Stimulated activated CD8-positive, alpha-beta memory T cell treated with anti-CD3 and anti-CD28 coated beads, Interleukin-15, amount 100 ng/mL, for 24 hours (primary cell): ENCODE results near the gene IMMP2L.

Experiments
- DNase-seq: peaks from one replicate; pipeline ENCODE4 v3.0.0-alpha.2; 2020; ENCODE audit warnings: low read depth

IMMP2L gene

GRCh38 chr7:111029141-111029572, 533.1 kb downstream of the IMMP2L start:
- no peak for DNase-seq

DNA sequence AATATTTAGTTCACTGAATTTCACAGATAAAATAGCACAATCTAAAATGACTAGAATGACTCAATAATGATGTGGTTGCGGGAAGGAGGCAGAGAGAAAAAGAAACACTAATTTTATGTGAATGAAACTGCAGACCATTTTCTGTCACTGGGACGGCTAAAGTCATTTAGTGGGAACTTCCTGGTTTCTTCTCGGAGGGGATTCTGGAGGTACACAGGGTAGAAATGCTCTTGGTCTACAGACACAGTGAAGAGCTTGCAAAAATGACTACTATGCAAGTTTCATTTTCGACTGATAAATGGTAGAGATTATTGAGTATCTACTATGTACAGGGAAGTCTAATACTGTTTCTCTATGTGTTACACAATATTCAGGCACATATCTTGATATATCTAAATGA, 534.9 kb downstream of the IMMP2L start:
- no peak for DNase-seq

- no peak for DNase-seq
These were observed 535.5 kb downstream of the IMMP2L start for GRCh38 chr7:111026806-111027205.

DNA sequence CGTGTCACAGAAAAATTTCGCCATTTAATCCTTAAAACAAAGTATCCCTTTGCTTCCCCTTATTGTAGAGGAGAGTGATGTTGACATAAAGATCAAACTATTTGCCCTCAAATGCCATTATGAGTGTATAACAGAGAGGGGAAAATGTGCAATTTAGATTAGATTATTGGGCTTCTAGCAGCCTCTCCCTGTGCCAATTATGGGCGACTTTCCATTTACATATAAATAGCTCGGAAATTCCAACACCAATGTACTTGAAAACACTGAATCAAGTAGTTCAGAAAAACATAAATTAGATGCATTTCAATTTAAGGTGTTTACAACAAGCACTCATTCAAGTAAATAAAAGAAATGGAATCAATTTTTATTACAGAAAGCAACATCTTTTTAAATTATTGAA, 535.9 kb downstream of the IMMP2L start:
- no peak for DNase-seq

DNA sequence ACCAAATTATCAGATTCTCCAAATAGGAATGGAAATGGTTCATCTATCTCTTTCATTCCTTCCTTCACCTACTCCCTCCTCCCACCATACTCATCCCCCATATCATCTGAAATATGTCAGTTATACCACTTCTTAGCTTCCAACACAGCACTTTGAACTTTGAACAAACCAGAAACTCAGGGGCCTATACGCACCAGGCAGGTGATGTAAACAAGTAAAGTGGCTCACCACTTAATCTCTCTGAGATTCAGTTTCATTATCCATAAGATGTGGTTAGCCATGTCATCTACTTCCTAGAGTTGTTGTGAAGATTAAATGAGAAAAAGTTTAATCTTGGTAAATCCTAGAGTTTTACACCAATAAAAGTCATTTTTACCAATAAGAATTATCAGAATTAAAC, 537.3 kb downstream of the IMMP2L start:
- DNase-seq, result no peak

DNA sequence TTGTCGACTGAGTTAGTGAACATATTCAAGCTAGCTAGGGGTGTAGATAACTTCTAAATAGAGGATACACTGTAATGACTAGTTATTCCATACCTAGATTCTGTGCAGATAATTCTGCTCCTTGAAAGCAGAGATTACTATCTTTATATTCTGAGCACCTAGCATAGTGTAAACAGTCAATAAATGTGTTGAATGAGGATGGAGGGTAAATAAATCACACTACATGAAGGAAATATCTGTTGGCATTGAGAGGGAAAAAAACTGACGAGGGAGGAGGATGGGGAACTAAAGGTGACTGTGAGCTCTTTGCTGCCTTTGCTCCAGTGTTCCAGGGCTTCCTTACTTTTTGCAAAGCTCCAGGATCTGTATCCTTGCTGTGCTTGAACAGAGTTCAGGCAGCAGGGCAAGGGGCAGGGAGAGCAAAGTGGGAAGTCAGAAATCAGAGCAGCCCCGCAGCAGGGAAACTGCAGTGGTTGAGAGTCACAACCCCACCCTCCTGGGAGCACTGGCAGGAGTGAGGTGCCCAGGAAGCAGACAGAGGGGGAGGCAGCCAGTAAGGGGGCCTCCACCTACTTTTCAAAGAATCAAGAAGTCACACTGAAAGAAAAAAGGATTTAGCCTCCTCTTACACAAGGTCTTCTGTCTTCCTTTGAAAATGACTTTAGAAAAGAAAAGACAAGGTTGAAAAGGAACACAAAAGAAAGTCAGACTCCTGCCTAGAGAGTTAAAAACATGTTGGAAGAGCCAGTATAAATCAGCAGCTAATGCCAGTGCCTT, 543.1 kb downstream of the IMMP2L start:
- DNase-seq, result no peak

DNA sequence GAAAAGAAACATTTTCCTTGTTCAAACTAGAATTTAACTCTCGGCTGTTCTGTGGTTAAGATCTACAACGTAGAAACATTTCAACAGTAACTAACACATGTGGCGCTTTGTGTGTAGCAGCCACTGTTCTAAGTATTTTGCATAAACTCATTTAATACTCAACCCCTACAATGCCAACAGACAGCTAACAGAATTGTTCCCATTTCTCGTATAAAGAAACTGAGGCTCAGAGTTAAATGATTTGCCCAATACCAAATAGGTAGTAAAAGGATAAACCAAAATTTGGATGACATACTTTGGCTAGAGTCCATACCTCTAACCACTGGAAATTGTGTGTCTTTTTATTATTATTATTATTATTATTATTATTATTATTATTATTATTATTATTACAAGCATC, 543.8 kb downstream of the IMMP2L start:
- DNase-seq, result no peak

DNA sequence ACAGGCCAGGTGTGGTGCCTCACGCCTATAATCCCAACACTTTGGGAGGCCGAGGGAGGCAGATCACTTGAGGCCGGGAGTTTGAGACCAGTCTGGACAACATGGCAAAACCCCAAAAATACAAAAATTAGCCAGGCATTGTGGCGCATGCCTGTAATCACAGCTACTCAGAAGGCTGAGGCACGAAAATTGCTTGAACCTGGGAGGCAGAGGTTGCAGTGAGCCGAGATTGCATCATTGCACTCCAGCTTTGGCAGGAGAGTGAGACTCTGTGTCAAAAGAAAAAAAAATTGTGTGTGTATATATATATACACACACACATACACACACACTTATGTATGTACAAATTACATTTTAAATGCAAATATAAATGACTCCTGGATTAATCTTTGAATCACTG, 548.2 kb downstream of the IMMP2L start:
- no peak for DNase-seq

GRCh38 chr7:111012799-111013675, 549.3 kb downstream of the IMMP2L start:
- DNase-seq, result no peak

- no peak for DNase-seq
These were observed 550.1 kb downstream of the IMMP2L start for GRCh38 chr7:111012149-111012548.

DNA sequence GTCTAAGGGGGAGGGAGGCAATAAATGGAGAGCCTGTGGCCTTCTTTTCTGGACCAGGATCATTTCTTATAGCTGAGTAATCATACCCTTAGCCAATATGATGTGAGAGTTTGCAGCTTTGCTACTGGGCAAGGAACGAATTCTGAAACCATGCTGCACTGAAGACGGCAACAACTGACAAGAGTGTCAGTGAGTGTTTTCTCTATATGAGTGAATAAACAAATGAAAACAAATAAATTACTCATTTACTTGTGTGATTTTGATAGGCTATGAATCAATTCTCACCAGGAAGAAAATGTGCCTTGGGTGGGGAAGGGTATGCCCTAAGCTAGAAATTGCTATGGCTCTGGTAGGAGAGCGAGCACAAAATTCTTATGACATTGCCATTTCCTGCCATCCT, 550.8 kb downstream of the IMMP2L start:
- no peak for DNase-seq

DNA sequence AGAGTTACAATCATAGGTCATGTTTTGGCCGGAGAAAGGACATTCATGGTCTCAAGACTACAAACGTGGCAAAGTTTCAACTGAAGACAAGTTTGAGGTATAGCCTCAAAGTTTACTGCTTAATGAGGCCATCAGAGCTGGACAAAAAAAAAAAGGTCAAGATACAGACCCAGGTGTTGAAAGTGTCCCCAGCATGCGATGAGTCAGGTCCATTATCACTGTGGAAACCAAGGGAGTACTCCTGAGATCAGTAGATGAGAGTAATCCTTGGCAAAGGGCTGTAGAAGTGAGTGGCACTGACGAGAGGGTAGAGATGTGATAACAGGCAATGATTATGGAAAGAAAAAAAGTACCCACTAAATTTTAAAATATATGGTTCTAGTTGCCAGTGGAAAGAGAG, 551.5 kb downstream of the IMMP2L start:
- no peak for DNase-seq

DNA sequence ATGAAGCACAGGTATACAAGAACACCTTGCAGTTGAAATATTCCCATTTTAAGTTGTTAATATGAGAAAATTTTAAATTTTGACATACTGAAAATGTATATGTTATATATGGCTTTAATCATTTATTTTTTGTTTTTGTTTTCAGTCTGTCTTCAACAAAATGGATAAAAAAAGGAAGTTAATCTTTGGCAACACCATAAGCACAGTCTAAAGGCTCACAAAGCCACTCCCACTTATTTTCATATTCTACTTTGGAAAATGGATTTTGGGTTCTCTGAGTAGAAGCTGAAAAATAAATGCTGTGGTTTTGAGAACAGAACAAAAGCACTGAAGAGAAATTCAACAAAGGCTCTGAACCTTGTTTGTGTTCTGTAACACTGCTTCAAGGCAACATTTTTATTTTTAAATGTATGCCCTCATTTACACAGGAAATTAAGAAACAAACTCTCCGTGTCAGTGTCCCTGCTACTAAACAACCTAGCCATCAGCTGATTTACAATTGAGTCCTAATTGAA, 552.7 kb downstream of the IMMP2L start:
- DNase-seq, result no peak

DNA sequence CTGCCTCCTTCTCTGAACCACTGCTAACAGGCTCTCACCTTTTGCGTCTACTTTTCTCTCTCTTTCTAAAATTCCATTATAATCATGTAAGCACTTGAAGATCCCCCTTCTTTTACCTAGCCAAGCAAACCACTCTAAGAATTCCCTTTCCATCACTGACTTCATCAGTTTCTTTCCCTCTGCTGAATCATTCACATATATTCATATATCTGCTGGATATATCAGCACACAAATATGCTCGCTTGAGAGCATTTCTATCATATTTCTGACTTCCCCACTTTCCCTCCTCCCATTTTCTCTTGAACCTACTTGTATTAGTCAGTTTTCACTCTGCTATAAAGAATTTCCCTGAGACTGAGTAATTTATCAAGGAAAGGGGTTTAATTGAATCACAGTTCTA, 555.6 kb downstream of the IMMP2L start:
- DNase-seq, result no peak

GRCh38 chr7:111006040-111006439, 556.3 kb downstream of the IMMP2L start:
- DNase-seq, result no peak

DNA sequence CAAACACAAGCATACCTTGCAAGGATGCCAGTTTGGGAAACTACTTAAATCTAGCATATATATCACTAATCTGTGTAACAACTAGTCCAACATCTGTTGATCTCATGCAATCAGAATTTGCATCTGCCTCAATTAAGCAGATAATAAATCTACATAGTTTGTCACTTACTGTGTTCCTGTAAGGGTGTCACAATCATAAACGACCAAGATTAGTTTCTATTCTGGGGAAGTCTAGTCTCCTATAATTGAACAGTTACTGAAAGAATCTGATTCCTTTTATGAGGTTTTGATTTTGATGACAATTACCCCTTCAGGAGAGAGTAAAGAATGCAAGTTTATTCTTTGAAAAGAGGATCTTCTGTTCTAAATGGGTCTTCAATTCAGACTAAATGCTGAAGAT, 556.8 kb downstream of the IMMP2L start:
- no peak for DNase-seq

GRCh38 chr7:111004310-111004901, 557.9 kb downstream of the IMMP2L start:
- DNase-seq, result no peak

DNA sequence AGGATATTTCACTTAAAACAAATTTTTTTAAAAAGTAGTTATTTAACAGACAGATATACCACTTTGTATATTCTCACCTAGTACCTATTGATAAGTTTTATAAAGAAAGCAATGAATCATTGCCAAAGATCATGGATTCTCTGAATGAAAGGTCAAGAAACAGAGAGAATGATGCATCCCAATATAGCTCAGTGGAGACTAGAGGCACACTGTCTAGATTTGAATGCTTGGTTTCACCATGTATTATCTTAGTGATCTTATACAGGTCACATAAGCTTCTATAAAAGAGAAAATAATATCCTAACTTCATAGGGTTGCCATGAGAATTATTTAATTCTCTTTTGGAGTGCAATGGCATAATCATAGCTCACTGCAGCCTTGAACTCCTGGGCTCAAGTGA, 558.4 kb downstream of the IMMP2L start:
- DNase-seq, result no peak

GRCh38 chr7:110994028-110994967, 568.0 kb downstream of the IMMP2L start:
- no peak for DNase-seq

GRCh38 chr7:110988890-110989501, 573.3 kb downstream of the IMMP2L start:
- no peak for DNase-seq

- DNase-seq, result no peak
These were observed 573.9 kb downstream of the IMMP2L start for GRCh38 chr7:110988348-110988747.
